OCI-LY1 (cell line): Measurements from ENCODE around the gene CDH20.

Experiments
- EZH2 ChIP-seq: fragments of 200-600 bp; sonication (generic), shearing (Covaris generic); IDR thresholded peaks from 2 replicates; pipeline ENCODE4 v1.8.0; 2017; ENCODE audit warnings: borderline replicate concordance, mixed run types, mild to moderate bottlenecking, antibody characterized with exemption, low read length, moderate library complexity, mixed read lengths
- TF ChIP-seq, protein P1 (sequence below): fragments of 200-600 bp; sonication (generic), shearing (Covaris generic); IDR thresholded peaks from 2 replicates; pipeline ENCODE4 v1.5.1; 2017; ENCODE audit warnings: mild to moderate bottlenecking, antibody characterized with exemption, low read length, moderate library complexity, mixed read lengths

DNA sequence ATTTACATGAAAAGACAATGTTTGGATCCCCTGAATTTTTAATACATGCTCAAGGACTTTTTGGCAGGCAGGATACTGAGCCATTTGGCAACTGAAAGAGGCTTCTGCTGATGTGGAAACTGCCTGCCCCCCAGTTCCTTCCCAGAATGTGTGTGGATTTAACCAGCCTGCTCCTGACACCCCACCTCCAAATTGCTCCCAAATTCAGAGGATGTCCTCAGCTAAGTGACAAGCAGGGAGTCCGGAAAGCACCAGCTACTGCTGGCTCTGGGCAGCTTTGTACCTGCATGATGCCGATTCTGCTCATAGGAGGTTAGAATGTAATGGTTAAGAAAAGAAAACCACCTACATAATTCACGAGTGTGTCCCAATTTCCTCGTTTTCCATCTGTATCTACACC lies 197.5 kb downstream of the CDH20 start:
- TF ChIP-seq, protein P1, sequence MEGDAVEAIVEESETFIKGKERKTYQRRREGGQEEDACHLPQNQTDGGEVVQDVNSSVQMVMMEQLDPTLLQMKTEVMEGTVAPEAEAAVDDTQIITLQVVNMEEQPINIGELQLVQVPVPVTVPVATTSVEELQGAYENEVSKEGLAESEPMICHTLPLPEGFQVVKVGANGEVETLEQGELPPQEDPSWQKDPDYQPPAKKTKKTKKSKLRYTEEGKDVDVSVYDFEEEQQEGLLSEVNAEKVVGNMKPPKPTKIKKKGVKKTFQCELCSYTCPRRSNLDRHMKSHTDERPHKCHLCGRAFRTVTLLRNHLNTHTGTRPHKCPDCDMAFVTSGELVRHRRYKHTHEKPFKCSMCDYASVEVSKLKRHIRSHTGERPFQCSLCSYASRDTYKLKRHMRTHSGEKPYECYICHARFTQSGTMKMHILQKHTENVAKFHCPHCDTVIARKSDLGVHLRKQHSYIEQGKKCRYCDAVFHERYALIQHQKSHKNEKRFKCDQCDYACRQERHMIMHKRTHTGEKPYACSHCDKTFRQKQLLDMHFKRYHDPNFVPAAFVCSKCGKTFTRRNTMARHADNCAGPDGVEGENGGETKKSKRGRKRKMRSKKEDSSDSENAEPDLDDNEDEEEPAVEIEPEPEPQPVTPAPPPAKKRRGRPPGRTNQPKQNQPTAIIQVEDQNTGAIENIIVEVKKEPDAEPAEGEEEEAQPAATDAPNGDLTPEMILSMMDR, result no peak
- no peak for TF ChIP-seq EZH2
